Erythroblast (primary cell): ENCODE results near the gene GNAQ.

ENCODE experiments used
- GATA1 ChIP-seq: IDR thresholded peaks from 2 replicates; pipeline ENCODE4 v1.6.1; 2011; ENCODE audit warnings: low read depth, mild to moderate bottlenecking, control low read depth, low read length, moderate library complexity
- POLR2A ChIP-seq: IDR thresholded peaks from 2 replicates; pipeline ENCODE4 v1.6.1; 2011; ENCODE audit warnings: mild to moderate bottlenecking, low read length

DNA sequence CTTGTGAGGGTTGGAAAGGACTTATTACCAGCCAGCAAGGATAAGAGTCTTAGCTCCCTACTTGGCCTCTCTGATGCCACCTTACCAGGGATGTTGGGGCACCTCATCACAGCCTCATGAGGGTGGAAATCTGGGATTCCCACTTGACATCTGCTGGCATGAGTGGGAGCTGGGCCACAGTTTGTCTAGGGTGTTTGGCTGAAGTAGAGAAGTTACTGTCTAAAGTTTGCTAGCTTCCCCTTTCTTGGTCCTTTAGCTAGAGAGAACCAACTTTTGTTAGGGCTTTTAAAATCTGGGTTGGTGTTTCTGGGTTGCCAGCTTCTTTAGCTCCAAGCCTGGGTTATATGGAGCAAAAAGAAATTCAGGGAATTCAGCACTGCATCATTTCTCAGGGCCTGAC is 326.0 kb downstream of the GNAQ start:
- TF ChIP-seq POLR2A (no peak), GATA1 (no peak)
